GM12873 (cell line): ENCODE measurements around the gene SCARF2.

ENCODE experiments used
- CTCF ChIP-seq: IDR thresholded peaks from 2 replicates; pipeline ENCODE4 v1.5.1; 2012; ENCODE audit warnings: low read depth, mild to moderate bottlenecking, moderate library complexity, low read length, control low read depth; ENCODE audit not compliant: insufficient read depth; ENCODE audit errors: missing control alignments

The SCARF2 gene

GRCh38 chr22:20439556-20439927 lies 1.9 kb upstream of the SCARF2 start:
- no peak for TF ChIP-seq CTCF

- no peak for TF ChIP-seq CTCF
These were observed 1.3 kb upstream of the SCARF2 start for GRCh38 chr22:20438678-20439492.

GRCh38 chr22:20438427-20438677 lies 727 bp upstream of the SCARF2 start:
- TF ChIP-seq CTCF: no peak

GRCh38 chr22:20436768-20437612 lies 635 bp downstream of the SCARF2 start:
- TF ChIP-seq CTCF: no peak

DNA sequence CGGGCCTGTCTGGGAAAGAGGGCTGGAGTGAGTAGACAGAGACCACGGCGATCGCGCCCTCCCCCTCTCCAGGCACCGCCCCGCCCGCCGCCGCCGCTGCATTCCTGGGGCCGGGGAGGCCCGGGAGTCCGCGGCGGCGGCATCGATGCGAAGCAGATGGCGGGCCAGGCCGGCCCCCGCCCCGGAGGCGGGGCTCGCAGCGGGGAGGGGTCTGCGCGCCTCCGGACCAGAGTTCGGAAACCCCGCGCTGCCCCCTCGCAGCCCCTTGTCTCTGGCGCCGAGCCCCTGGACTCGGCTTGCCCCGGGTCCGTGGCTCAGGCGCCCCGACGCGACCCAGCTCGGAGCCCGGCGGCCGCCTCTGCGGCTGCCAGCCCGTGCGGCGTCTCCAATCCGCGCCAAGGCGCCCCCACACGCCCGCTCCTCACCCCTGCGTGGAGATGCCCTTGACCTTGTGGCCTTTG lies 1.3 kb downstream of the SCARF2 start:
- TF ChIP-seq CTCF: no peak

DNA sequence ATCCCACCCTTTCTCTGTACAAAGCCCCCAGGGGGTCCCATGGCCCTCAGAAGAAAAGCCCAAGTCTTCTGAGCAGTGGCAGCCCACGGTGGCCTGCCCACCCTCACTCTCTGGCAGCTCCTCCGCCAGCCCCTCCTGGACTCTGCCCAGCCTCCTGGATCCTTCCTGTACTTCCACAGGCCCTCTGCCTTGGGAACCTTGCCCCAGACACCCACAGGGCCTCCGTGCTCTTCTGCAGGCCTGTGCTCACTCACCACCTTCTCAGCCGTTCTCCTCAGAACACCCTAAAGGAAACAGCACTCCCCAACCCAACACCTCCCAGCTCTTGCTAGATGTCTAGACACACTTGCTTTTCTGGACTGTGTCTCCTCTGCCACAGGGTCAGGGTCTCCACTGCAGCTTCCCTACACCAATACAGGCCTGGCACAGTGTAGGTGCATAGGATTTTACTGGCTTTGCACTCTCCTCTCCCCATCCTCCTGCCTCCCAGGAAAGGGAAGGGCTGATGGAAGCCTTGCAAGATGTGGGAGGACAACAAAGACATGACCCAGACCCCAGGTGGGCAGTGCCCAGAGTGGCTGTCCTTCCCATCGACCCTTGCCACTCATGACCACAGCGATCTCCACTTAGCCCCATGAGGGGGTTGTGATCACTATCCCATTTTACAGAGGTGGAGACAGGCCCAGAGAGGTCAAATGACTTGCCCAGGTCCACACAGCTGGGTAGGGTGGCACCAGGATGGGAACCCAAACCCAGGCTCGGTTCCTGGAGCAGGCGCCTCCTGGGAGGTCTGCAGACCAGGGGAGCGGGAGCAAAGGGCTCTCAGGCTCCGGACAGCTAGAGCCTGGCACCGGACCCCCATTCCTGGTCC lies 2.0 kb downstream of the SCARF2 start:
- TF ChIP-seq CTCF: no peak

- no peak for TF ChIP-seq CTCF
These were observed 2.9 kb downstream of the SCARF2 start for GRCh38 chr22:20434773-20435172.
